HFFc6 (cell line): Measurements from ENCODE around the gene RAPGEF1. TPM values are rescaled to one million over a fixed set of nuclear protein-coding genes. Genes with fewer than 3 reads are reported as not detected.

Experiments used
- DNase-seq: peaks from one replicate; pipeline ENCODE4 v3.0.0-alpha.2; 2018
- H3K27ac Mint-ChIP-seq: 2 replicates; pipeline ENCODE4 v1.8.0; 2020; ENCODE audit warnings: mild to moderate bottlenecking, mixed read lengths
- H3K27me3 Mint-ChIP-seq: 2 replicates; pipeline ENCODE4 v1.8.0; 2021; ENCODE audit warnings: mild to moderate bottlenecking, moderate library complexity, mixed read lengths; ENCODE audit not compliant: insufficient read depth
- H3K36me3 Mint-ChIP-seq: 2 replicates; pipeline ENCODE4 v1.8.0; 2021; ENCODE audit warnings: low read depth, mixed read lengths
- H3K4me1 Mint-ChIP-seq: 2 replicates; pipeline ENCODE4 v1.8.0; 2020; ENCODE audit warnings: low read depth, mixed read lengths
- H3K4me3 Mint-ChIP-seq: 2 replicates; pipeline ENCODE4 v1.8.0; 2020; ENCODE audit warnings: mild to moderate bottlenecking, moderate library complexity, mixed read lengths
- H3K9me3 Mint-ChIP-seq: 2 replicates; pipeline ENCODE4 v1.8.0; 2020; ENCODE audit warnings: mild to moderate bottlenecking, mixed read lengths
- CTCF ChIP-seq: fragments of 200-600 bp; sonication (generic); IDR thresholded peaks from 2 replicates; pipeline ENCODE4 v1.5.0; 2021; ENCODE audit warnings: antibody characterized with exemption, mild to moderate bottlenecking
- total RNA-seq, 6 experiments: library from RNA; stranded (reverse); fragmentation: NEBNext Ultra II Directional; extraction: Animal tissue kit (Norgen Biotek cat#: 25700); gene quantifications; 2 replicates in 1 of 6; 3 replicates in 5 of 6; pipeline ENCODE4 v1.2.3, GENCODE V29; 2021

Gene RAPGEF1
- total RNA-seq, 6 experiments from 2014 or later, result 38.6 to 46.6 (median 42.3) TPM

GRCh38 chr9:131562032-131562959 is 177.6 kb downstream of the RAPGEF1 start:
- Mint-ChIP-seq H3K27ac (no peak overlapping the region), H3K9me3 (peaks cover 18% of the 10 kb centered on the region), H3K4me1 (no peaks in the 10 kb centered on the region), H3K36me3 (peaks cover 4% of the 10 kb centered on the region; the same call in 1 of the 2 replicates), H3K4me3 (no peak overlapping the region), H3K27me3 (no peaks in the 10 kb centered on the region; the same call in 1 of the 2 replicates)
- TF ChIP-seq CTCF, result no peak
- no peak for DNase-seq

- peak; percentile 24; the same call in 1 of the 2 replicates for TF ChIP-seq CTCF
- peaks cover 4% of the 10 kb centered on the region; the same call in 1 of the 2 replicates for H3K27me3 Mint-ChIP-seq
- peaks cover 18% of the 10 kb centered on the region for H3K9me3 Mint-ChIP-seq
- no peaks in the 10 kb centered on the region for H3K4me1 Mint-ChIP-seq
- no peak for DNase-seq
- no peak overlapping the region for H3K27ac Mint-ChIP-seq
- H3K36me3 Mint-ChIP-seq, result peaks cover 4% of the 10 kb centered on the region; the same call in 1 of the 2 replicates
- no peak overlapping the region for H3K4me3 Mint-ChIP-seq
Observed at GRCh38 chr9:131559421-131560000, 180.4 kb downstream of the RAPGEF1 start.

DNA sequence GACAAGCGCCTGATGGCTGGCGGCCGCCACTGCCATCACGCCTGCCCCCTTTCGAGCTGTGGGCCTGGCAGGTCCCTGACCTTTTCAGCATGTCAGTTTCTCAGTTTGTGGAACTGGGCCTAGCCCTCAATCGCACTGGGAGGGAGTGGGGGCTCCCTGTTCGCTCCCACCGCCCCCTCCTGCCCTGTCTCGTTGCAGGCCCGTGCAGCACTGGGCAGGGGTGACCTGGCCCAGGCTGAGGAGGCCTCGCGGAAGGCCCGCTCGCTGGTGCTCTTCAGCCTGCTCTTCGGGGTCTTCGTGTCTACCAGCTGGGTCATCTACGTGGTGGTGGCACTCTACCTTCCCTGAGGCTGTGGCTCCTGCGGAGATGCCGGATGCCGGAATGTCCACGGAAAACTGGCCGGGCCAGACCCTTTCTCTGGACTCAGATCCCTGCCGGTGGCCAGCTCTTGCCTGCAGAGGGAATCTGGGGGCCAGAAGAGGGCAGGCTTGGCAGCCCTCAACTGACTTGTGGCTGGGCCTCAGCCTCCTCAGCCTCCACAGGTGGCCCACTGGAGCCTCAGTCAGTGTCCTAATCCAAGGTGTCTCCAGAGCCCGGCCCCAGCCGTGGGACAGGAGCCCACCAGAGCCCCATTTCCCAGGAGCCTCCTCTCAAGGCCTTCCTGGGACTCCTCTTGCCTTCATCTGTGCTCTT is 181.9 kb downstream of the RAPGEF1 start:
- Mint-ChIP-seq H3K4me3 (no peak overlapping the region), H3K9me3 (peaks cover 15% of the 10 kb centered on the region), H3K27ac (no peak overlapping the region), H3K27me3 (peaks cover 7% of the 10 kb centered on the region; the same call in 1 of the 2 replicates), H3K36me3 (peaks cover 4% of the 10 kb centered on the region; the same call in 1 of the 2 replicates), H3K4me1 (no peaks in the 10 kb centered on the region)
- DNase-seq, result no peak
- TF ChIP-seq CTCF, result no peak

DNA sequence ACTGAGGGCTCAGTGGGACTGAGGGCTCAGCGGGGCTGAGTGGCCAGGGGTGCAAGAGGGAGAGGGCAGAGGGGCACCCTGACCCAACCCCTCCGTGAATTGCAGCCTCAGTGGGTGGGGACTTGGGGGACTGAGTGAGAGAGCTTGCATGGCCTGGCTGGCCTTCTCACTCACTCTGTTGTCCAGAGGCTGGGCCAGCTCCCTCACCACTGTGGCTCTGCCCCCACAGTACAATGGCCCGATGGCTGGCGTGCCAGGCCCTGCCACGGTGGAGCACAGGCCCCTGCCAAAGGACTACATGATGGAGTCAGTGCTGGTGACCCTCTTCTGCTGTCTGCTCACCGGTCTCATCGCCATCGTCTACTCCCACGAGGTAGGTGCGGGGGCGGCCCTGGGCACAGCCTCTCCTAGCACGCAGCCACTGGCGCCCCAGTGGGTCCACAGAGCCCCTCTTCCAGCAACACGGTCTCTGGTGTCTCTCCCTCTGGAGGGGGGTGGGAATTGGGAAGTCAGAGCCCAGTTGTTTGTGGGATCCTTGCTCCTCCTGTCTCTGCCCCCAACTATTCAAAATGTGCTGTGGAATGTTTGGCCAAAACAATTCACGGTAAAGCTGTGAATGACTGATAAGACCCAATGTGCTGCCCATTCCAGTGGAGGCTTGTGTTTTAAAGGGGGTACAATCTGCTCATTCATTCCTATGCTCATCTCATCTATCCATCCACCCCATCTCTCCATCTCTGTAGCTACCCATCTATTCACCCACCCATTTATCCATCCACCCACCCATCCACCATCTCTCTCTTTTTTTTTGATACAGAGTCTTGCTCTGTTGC is 183.8 kb downstream of the RAPGEF1 start:
- Mint-ChIP-seq H3K9me3 (peaks cover 8% of the 10 kb centered on the region), H3K36me3 (peaks cover 4% of the 10 kb centered on the region; the same call in 1 of the 2 replicates), H3K4me1 (no peaks in the 10 kb centered on the region), H3K27me3 (peaks cover 16% of the 10 kb centered on the region), H3K4me3 (no peak overlapping the region), H3K27ac (no peak overlapping the region)
- no peak for TF ChIP-seq CTCF
- no peak for DNase-seq
